Mesenteric fat pad (tissue), 1 donor: ENCODE measurements around the gene TMC1. TPM values are rescaled to one million over a fixed set of nuclear protein-coding genes. Genes with fewer than 3 reads are reported as not detected.

ENCODE experiments used
- DNase-seq: peaks from one replicate; pipeline ENCODE4 v3.0.0-alpha.2; 2020; ENCODE audit warnings: low spot score
- total RNA-seq: library from RNA; stranded (reverse); fragmentation: NEBNext Ultra II Directional; extraction: Animal tissue kit (Norgen Biotek cat#: 25700); gene quantifications from one replicate; pipeline ENCODE4 v1.2.1, GENCODE V29; 2021
- donor health status: DM: yes; HTN: yes; CAD: no.

Gene TMC1
- total RNA-seq, 1 donor from 2014 or later = 0.48 TPM

DNA sequence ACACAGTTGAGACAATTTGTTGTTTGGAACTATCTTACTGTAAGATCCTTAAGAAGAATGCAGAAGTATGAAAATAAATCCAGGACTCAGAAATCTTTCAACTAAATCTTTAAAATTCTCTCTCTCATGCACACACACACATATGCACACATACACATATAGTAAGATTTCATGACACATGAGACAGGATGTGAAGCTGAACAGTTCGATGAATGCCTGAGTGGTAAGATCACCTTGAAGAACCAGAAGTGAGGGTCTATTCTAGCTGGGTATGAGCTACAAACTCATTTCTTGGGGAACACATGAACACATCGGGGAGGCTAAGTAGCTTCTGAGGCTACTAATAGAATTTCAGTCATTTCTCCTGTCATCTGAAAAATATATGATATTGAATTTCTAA, 153.6 kb downstream of the TMC1 start:
- DNase-seq = no peak

- no peak for DNase-seq
Measured at GRCh38 chr9:72675586-72675985, 154.2 kb downstream of the TMC1 start.

DNA sequence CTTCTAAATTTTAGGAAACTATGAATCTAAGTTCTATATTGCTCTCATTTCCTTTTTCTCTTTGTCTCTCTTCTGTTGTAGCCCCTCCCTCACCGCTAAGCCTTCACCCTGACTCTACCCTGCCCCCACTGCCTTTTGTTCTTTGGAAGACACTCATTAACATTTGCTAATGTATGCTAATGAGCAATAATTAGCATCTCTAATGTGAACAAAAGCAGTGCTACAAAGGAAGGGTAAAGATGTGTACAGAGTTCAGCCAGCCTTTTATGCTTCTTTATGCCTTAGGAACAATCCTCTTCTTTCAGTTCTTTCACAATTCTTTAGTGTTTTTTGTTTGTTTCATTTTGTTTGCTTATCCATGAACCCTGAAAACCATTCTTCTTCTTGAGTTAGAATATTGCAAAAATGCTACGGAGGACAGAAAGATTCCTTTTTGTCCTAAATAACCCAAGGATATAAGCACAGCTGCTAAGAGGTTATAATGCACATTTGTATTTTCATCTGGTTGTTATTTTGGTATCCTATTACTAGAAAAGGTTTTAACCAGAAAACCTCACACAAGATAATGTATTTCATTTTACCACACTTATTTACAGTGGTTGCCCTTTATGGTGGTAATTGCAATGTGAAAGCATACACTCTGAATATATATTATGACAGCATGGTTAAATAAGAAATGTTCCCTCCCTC, 159.3 kb downstream of the TMC1 start:
- DNase-seq = no peak

GRCh38 chr9:72681283-72681630, 159.8 kb downstream of the TMC1 start:
- DNase-seq = no peak

DNA sequence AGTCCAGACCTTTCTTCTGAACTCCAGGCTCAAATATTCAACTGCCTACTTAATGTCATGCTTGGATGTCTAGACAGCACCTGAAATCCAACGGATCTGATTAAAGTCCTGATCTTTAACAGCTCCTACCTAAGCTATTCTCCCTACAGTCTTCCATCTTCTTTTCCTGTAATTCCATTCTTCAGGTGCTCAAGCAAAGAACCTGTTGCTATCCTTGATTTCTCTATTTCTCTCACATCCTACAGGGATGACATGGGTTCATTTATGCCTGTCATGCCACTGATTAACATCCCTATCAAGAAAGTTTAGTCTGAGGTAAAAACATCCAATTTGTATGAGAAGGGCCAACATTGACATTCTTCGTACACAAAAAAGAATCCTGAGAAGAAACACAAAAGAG, 163.2 kb downstream of the TMC1 start:
- no peak for DNase-seq

DNA sequence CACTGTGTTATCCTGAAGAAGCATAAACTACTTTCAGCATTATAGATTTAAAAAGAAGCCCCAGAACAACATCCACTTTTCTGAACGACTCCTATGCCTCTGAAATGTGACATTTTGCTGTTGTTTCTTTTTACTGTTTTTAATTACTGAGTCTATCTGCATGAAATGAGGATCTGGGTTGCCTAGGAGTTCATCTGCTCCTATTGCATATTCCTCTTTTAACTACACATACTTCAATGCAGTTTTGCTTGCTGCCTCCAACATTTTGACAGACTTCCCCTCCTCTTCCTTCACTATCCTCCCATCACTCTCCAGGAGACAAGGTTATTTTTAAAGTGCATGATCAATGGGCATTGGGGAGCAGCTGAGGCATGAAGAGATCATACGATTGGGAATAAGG, 164.5 kb downstream of the TMC1 start:
- DNase-seq = no peak

DNA sequence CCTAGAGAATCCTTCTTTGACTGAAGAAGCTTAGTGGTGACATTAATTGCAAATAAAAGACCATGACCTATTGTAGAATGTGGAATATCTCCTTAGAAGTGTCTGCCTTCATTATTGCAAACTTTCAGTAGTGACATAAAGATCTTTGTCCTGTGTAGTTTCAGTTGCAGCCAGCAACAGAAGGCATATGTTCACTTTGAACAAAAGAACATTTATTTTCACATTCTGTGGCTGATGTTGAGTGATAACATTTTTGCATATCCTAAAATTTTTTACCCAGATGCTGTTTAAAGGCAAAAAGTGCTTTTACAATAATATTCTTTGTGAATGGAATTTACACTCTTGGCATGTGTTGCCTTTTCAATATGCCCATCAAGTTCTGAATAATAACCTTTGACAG, 165.9 kb downstream of the TMC1 start:
- no peak for DNase-seq

- DNase-seq = no peak
Measured at GRCh38 chr9:72691671-72692070, 170.3 kb downstream of the TMC1 start.

DNA sequence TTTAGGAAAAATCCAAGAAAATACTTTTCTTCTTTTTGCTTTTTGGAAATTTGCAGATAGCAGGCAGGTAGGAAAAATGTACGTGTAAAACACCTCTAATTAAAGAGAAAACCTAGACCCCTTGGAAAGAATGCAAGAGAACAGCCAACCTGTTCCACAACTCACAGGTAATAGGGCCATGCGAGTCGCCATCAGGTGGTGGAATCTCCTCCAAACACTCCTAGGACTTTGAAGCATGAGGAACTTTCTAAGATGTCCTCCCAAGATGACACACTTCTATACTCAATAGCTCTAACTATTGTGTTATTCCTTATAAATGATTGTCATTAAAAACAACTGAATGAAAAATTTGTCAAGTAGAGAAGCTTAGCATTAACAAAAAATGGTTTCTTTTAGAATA, 174.0 kb downstream of the TMC1 start:
- DNase-seq = no peak

DNA sequence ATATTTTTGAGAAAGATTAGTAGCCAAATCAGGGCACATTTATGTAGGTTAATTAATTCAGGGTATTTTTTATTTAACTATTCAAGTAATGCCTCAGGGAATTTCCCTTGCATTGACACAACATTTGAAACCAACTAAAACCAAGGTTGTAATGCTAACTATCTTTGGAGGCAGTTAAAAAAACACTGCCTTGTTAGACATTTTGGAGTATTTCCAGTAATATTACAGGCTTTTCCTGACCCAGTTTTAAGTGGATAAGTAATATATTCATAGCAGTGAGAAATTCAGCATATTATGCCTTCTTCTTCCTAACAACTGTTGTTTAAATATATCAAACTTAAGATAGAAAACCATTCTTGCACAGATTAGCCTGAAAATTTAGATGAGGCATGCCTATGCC, 175.1 kb downstream of the TMC1 start:
- DNase-seq = no peak

- no peak for DNase-seq
Measured at GRCh38 chr9:72701510-72701909, 180.1 kb downstream of the TMC1 start.

GRCh38 chr9:72703574-72703973, 182.2 kb downstream of the TMC1 start:
- DNase-seq = no peak

- no peak for DNase-seq
Measured at GRCh38 chr9:72704688-72705375, 183.4 kb downstream of the TMC1 start.

DNA sequence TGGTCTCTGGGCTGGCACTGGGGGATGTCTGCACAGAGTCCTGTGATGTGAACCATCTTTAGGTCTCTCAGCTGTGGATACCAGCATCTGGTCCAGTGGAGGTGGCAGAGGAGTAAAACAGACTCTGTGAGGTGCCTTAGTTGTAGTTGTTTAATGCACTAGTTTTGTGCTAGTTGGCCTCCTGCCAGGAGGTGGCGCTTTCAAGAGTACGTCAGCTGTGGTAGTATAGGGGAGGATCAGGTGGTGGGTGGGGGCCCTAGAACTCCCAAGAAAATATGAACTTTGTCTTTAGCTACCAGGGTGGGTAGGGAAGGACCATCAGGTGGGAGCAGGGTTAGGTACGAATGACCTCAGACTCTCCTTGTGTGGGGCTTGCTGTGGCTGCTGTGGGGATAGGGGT, 197.1 kb downstream of the TMC1 start:
- DNase-seq = no peak

DNA sequence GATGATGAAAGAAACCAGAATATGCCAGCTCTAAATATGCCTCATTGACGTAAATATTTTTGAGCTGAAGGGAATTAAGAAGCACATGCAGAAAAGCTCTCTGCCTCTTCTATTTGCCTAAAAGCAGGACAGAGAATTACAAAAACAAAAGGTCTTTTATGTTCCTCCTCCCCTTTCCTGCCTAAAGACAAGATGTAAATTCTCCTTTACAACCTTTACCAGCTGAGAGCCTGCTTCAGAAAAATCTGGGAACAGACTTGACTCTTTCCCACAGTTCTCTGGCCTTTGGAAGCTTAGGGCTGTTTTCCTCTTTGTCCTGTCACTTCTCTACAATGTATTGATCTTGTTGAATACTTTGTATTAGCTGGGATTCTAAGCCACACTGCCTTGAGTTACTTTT, 199.7 kb downstream of the TMC1 start:
- no peak for DNase-seq

DNA sequence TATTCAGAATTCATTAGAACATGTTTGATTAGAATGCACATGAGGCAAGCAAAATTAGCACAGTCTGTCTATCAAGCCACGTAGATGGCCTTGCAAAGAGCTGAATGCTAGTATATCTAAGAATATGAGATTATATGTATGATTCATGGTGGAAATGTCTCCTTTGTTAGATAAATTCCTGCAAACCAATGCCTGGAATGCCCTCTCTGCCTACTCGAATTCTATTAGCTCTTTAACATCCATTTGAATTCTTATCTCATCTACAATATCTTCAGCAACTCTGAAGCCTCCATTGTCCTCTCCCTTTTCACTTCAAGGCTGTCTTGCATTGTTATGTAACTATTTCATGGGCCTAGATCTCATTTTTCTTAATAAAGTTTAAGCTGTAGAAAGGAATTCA, 205.5 kb downstream of the TMC1 start:
- DNase-seq = no peak

GRCh38 chr9:72728031-72728770, 206.8 kb downstream of the TMC1 start:
- DNase-seq = no peak

DNA sequence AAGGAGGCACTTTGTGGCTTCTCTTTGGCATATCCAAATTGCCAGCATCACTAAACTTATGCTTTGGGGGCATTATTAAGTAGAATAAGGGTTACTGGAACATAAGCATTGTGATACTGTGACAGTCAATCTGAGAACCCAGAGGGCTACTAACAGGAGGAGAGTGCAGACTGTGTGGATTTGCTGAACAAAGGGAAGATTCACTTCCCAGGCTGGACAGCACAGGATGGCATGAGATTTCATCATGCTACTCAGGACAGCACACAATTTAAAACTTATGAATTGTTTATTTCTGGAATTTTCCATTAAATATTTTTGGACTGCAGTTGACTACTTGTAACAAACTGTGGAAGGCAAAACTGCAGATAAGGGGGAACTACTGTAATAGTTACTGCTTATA, 212.5 kb downstream of the TMC1 start:
- DNase-seq = no peak

DNA sequence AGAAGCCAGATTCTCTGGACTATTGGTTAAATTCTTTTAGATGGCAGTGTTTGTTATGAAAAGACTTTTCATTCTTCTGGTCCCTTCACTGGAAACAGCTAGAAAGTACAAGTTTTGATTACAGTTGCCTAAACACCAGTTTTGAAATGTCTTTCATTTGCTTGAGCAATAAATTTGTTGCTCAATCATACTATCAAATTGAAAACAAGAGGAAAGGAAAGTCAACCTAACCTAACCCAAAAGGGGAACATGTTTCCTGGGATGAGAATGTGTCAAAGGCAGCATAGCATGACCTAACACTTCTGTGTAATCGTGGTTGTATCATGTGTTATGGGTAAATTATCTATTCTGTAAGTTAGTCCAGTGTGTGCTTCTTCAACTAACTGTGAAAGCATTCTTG, 213.2 kb downstream of the TMC1 start:
- no peak for DNase-seq

DNA sequence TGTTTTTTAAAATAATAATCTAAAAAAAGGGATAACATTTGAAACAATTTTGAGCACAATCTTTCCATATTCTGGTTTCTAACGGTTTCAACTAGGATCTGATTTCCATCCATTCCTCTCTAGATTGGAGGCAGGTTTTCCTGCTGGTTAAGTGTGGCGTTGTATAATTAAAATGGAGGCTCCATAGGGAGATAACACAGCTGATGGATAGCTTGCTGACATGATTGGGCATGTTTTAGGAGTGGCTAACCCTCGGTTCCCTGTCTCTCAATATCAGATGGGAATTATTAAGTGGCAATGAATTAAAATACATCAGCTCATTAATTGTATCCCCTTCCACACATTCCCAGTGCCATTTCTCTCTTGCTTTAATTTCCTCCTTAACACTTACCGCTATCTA, 222.4 kb downstream of the TMC1 start:
- no peak for DNase-seq

GRCh38 chr9:72749276-72749675, 227.9 kb downstream of the TMC1 start:
- no peak for DNase-seq

- no peak for DNase-seq
Measured at GRCh38 chr9:72751541-72751940, 230.1 kb downstream of the TMC1 start.
